Hair follicular keratinocyte (primary cell): ENCODE measurements around the gene RALGAPA1. TPM values are rescaled to one million over a fixed set of nuclear protein-coding genes. Genes with fewer than 3 reads are reported as not detected.

Experiments used
- total RNA-seq: library from RNA; depleted of rRNA; stranded (reverse); fragments of >200 nt; gene quantifications from 2 replicates; pipeline ENCODE4 v1.2.3, GENCODE V29; 2015

The RALGAPA1 gene
- total RNA-seq: 12.9 and 14.9 TPM in 2 replicates

DNA sequence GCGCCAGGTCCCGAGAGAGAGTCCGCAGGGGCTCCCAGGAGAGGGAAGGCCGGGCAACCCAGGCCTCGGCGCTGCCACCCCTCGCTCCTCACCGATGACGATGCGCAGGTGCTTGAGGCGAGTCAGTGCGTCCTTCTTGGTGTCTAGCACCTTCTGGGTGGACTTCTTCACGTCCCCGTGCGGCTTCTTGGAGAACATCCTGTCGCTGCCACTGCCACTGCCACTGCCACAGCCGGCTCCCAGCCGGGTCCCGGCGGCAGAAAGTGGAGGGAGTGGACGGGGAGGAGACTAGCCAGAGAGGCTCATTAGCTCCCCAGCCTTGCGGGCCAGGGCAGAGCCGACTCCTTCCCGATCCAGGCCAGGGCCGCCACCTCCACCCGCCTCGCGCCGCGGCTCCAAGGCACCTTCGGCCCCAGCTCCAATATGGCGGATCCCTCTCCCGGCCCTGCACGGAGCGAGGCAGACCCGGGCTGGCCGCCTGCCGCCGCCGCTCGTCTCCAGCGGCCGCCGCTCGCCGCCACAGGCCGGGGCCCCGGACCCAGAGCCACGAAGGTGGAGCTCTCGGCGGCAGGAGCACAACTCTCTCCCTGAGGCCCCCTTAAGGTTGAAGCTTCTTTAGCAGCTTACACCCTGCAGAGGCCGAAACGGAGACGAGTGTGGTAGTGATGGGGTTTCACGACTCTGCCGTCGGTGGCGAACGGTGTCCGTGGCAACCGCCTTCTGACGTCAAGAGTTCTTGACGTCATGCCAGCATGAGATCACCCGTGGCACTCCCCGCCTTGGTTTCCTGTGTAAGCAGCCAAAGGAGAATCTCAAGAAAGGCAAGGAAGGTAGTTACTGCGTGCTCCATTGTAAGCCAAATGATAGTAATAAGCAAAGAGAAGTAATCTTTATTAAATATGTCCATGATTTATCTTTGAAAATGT lies at the start of gene RALGAPA1:
Gene RALGAPA1, minus strand, starts transcription at position 658 of the 926 bp plus-strand sequence. Its CDS starts 460 bp downstream, at position 198.

DNA sequence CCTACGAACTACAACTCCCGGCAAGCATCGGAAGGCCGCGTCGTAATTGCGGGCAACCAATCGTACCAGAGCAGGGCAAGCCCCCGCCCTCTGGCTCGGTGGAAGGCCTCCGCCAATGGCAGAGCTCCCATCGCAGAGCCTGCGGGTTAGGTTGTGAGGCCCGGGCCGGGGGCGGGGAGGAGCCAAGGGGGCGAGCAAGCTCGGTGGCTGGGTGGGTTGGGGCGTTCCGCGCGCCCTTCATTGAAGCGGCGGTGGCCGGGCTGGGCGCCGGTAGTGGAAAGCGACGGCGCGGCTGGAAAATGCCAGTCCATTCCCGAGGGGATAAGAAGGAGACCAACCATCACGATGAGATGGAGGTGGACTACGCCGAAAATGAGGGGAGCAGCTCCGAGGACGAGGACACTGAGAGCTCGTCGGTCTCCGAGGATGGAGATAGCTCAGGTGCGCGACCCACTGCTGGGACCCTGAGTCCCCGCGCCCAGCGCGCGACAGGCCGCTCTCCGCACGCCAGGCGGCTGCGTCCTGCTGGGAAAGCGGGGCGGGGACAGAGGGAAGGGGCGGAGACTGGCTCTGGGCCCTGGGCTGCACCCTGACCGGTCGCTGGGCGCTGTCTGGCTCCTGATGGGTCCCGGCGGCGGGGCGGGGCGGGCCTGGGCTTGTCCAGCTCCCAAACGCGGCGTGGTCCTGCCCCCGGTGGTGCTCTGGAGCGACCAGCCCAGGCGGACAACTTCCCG lies 17.3 kb upstream of the RALGAPA1 start, which contains the start of gene BRMS1L:
Gene BRMS1L, plus strand, starts transcription at position 121 of the 734 bp plus-strand sequence. Its CDS starts 179 bp downstream, at position 300.

DNA sequence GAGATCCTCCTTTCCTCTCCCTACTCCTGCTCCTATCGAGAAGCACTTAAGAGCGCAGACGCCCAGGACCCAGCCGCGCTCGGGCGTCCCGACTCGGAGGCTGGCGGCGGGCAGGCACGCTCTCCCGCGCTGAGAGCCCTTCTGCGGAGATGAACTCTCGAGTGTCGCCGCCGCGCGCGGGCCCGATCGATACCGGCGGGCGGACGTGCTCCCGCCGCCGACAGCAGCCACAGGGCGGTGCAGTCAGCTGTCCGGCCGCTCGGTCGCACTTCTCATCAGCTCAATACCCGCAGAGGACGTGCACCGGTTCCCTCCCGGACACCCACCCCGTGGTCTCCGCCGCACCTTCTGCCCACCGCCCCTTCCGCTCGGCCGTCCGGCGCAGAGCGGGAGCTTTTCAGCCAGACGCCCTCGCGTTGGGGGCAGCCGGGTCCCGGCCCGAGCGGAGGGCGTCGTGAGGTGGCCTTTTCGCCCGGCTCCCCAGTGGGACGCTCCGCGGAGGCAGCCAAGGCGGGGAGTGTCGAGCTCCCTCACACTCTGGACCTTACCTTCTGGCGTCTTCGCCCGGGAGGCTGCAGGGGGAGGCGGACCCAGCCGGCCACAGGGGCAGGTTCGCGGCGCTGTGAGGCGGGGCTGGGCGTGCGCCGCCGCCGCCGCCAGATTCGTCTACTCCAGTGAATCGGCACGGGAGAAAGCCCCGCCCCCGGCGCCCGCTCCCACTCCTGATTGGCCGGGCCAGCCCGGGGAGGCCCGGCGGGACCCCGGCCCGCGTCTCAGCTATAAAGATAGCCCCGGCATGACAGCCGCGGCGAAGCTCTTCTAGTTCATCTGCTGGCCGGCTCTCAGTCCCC lies 275.5 kb downstream of the RALGAPA1 start, which contains the start of gene INSM2:
Gene INSM2, plus strand, starts transcription at position 808 of the 851 bp plus-strand sequence. CDS start 89 bp downstream, outside the sequence.

Other genes with a start within 250 kb of the RALGAPA1 start
- 3.7 and 4.4 TPM in 2 replicates for gene BRMS1L, start 17.0 kb upstream of the RALGAPA1 start, total RNA-seq